ENCODE results near the gene SLC14A1. TPM values are rescaled to one million over a fixed set of nuclear protein-coding genes. Genes with fewer than 3 reads are reported as not detected.

Gene SLC14A1
- total RNA-seq, result under 1 TPM in 6 of 7 donors, not detected in 1; 0.20 to 0.50 (median 0.43) TPM
- polyA plus RNA-seq, result 1 to 10 TPM in 1 of 2 donors, under 1 TPM in 1; 0.24 to 3.3 TPM
- long read RNA-seq, donor 1, result 0 reads
- long read RNA-seq, donor 2, partial matches to known transcripts, result 0 of 1 reads
- long read RNA-seq, donor 2, other reads (novel, unspliced or antisense), result 0 of 1 reads
- long read RNA-seq, donor 3, partial matches to known transcripts, result 0 of 1 reads
- long read RNA-seq, donor 3, other reads (novel, unspliced or antisense), result 1 of 1 reads

GRCh38 chr18:45723567-45724355 is at the start of gene SLC14A1:
Gene SLC14A1, plus strand, starts transcription at chr18:45724181. Its CDS starts 6,140 bp downstream, at chr18:45730321.
- Histone ChIP-seq H3K36me3 (no peaks in the 10 kb centered on the region), H3K27me3 (no peaks in the 10 kb centered on the region), H3K27ac (no peak within 1 kb of the TSS), H3K9me3 (no peaks in the 10 kb centered on the region), H3K4me1 (ENCODE audit: insufficient read depth) (no peaks in the 10 kb centered on the region), H3K4me3 (no peak within 1 kb of the TSS)
- WGBS, 3 donors, result 10 to 29% (median 15%) methylated on average over 6 of the region's 6 CpGs
- intact Hi-C loops (cut with DNase I), result no loop called here
- no peak for DNase-seq
- TF ChIP-seq CTCF (IDR thresholded peaks at IDR 0.05), result no peak
- TF ChIP-seq POLR2A (IDR thresholded peaks at IDR 0.05), result no peak
- no peak for TF ChIP-seq EP300 (IDR thresholded peaks at IDR 0.05)

GRCh38 chr18:45677276-45677807 is 46.6 kb upstream of the SLC14A1 start:
- Histone ChIP-seq H3K4me1 (ENCODE audit: insufficient read depth) (no peaks in the 10 kb centered on the region), H3K4me3 (no peak overlapping the region), H3K36me3 (no peaks in the 10 kb centered on the region), H3K9me3 (no peaks in the 10 kb centered on the region), H3K27me3 (no peaks in the 10 kb centered on the region), H3K27ac (no peak overlapping the region)
- 80 to 88% (median 82%) methylated on average over 4 of the region's 4 CpGs for WGBS, 3 donors
- no peak for DNase-seq
- intact Hi-C loops (cut with DNase I), result no loop called here
- no peak for TF ChIP-seq POLR2A (IDR thresholded peaks at IDR 0.05)
- TF ChIP-seq EP300 (IDR thresholded peaks at IDR 0.05), result no peak
- TF ChIP-seq CTCF (IDR thresholded peaks at IDR 0.05), result no peak

GRCh38 chr18:45678441-45678840 is 45.5 kb upstream of the SLC14A1 start:
- DNase-seq, result no peak
- Histone ChIP-seq H3K9me3 (no peaks in the 10 kb centered on the region), H3K4me3 (no peak overlapping the region), H3K36me3 (no peaks in the 10 kb centered on the region), H3K27me3 (no peaks in the 10 kb centered on the region), H3K27ac (no peak overlapping the region), H3K4me1 (ENCODE audit: insufficient read depth) (no peaks in the 10 kb centered on the region)
- 82 to 86% (median 83%) methylated on average over 4 of the region's 4 CpGs for WGBS, 3 donors
- intact Hi-C loops (cut with DNase I), result no loop called here
- TF ChIP-seq CTCF (IDR thresholded peaks at IDR 0.05), result no peak
- no peak for TF ChIP-seq EP300 (IDR thresholded peaks at IDR 0.05)
- no peak for TF ChIP-seq POLR2A (IDR thresholded peaks at IDR 0.05)

GRCh38 chr18:45678850-45679249 is 45.1 kb upstream of the SLC14A1 start:
- H3K4me1 ChIP-seq (ENCODE audit: insufficient read depth), result no peaks in the 10 kb centered on the region
- 41 to 59% (median 47%) methylated on average over 1 of the region's 1 CpG for WGBS, 3 donors
- H3K4me3 ChIP-seq, result no peak overlapping the region
- no peaks in the 10 kb centered on the region for H3K9me3 ChIP-seq
- TF ChIP-seq EP300 (IDR thresholded peaks at IDR 0.05), result no peak
- no peak for TF ChIP-seq POLR2A (IDR thresholded peaks at IDR 0.05)
- TF ChIP-seq CTCF (IDR thresholded peaks at IDR 0.05), result no peak
- intact Hi-C loops (cut with DNase I), result no loop called here
- DNase-seq, result no peak
- H3K27ac ChIP-seq, result no peak overlapping the region
- no peaks in the 10 kb centered on the region for H3K27me3 ChIP-seq
- no peaks in the 10 kb centered on the region for H3K36me3 ChIP-seq

All from ovary (tissue), 10 donors.